GM19328 (cell line): Measurements from ENCODE around the gene ANKAR.
"Not testable (repeated sequence)": the region's sequence is repeated elsewhere in the genome, so short reads cannot be mapped to it uniquely, and the experiment has no call there.

Source experiments
- ATAC-seq: cut with Tn5 transposase; IDR thresholded peaks from one replicate; pipeline ENCODE4 v1.9.1; 2021; ENCODE audit warnings: mild to moderate bottlenecking, moderate library complexity; ENCODE audit not compliant: unreplicated experiment

ANKAR gene

GRCh38 chr2:189698020-189698887, 23.8 kb downstream of the ANKAR start:
- ATAC-seq = no peak

DNA sequence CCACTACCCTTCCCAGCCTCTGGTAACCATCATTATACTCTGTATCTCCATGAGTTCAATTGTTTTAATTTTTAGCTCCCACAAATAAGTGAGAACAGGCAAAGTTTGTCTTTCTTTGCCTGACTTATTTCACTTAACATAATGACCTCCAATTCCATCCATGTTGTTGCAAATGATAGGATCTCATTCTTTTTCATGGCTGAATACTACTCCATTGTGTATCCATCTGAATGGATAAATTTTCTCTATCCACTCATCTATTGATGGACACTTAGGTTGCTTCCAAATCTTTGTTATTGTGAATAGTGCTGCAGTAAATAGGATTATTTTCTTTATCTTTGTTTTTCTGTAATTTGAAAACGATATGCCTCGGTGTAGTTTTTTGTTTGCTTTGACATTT, 26.2 kb downstream of the ANKAR start:
- no peak for ATAC-seq

DNA sequence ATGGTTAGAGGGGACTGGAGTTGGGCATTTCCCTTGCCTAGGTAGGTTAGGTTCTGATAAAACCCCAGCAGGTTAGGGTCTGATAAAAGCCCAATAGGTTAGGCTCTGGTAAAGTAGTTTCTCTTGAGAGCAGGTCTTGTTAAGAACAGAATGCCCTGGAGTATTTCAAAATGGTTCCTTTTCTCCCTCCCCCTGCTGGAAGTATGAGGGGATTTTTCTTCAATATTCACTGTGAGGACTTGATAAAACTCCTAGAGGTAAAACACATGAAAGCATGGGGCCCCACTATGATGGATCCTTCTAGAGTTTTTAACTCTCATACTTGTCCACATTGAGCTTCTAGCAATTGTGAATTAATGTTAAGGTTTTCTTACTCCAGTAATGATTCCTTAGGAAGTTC, 27.6 kb downstream of the ANKAR start:
- no peak for ATAC-seq

GRCh38 chr2:189709501-189710221, 35.2 kb downstream of the ANKAR start:
- ATAC-seq = no peak

- not testable (repeated sequence) for ATAC-seq
Observed at GRCh38 chr2:189717593-189717992, 43.1 kb downstream of the ANKAR start.

GRCh38 chr2:189719571-189719970, 45.1 kb downstream of the ANKAR start:
- no peak for ATAC-seq

- ATAC-seq = no peak
Observed at GRCh38 chr2:189723192-189723591, 48.7 kb downstream of the ANKAR start.
